Type B pancreatic cell (in vitro differentiated cells): Measurements from ENCODE around the gene RPN2. TPM values are rescaled to one million over a fixed set of nuclear protein-coding genes. Genes with fewer than 3 reads are reported as not detected.

Experiments
- DNase-seq: peaks from one replicate; pipeline ENCODE4 v3.0.0; 2021; ENCODE audit warnings: mixed read lengths; ENCODE audit not compliant: unreplicated experiment; ENCODE audit errors: extremely low spot score
- H3K27ac Mint-ChIP-seq: 2 replicates; pipeline ENCODE4 v1.8.0; 2021; ENCODE audit warnings: mild to moderate bottlenecking, mixed read lengths
- H3K27me3 Mint-ChIP-seq: 2 replicates; pipeline ENCODE4 v1.8.0; 2021; ENCODE audit warnings: mixed read lengths
- H3K36me3 Mint-ChIP-seq: 2 replicates; pipeline ENCODE4 v1.8.0; 2021; ENCODE audit warnings: mixed read lengths
- H3K4me1 Mint-ChIP-seq: one replicate; pipeline ENCODE4 v1.8.0; 2021; ENCODE audit warnings: mixed read lengths; ENCODE audit not compliant: unreplicated experiment
- H3K4me3 Mint-ChIP-seq: 2 replicates; pipeline ENCODE4 v1.8.0; 2021; ENCODE audit warnings: mild to moderate bottlenecking, mixed read lengths
- H3K9me3 Mint-ChIP-seq: 2 replicates; pipeline ENCODE4 v1.8.0; 2021; ENCODE audit warnings: mixed read lengths
- CTCF ChIP-seq: fragments of 200-600 bp; sonication (generic); conservative IDR thresholded peaks from 2 replicates; pipeline ENCODE4 v1.5.0; 2021; ENCODE audit warnings: antibody characterized with exemption, mild to moderate bottlenecking
- total RNA-seq: library from RNA; stranded (reverse); gene quantifications from 2 replicates; pipeline ENCODE4 v1.2.1, GENCODE V29; 2021; ENCODE audit warnings: low replicate concordance

RPN2 gene
- total RNA-seq, 1 donor from 2014 or later = 184 TPM

- TF ChIP-seq CTCF = no peak
- no peaks in the 10 kb centered on the region for H3K4me1 Mint-ChIP-seq
Measured at GRCh38 chr20:37163832-37164554, 15.1 kb upstream of the RPN2 start.

GRCh38 chr20:37165031-37165430, 14.1 kb upstream of the RPN2 start:
- Mint-ChIP-seq H3K4me1 (no peaks in the 10 kb centered on the region), H3K9me3 (no peaks in the 10 kb centered on the region), H3K4me3 (no peak overlapping the region), H3K36me3 (peaks cover 3% of the 10 kb centered on the region), H3K27me3 (peaks cover 3% of the 10 kb centered on the region), H3K27ac (no peak overlapping the region)
- no peak for DNase-seq
- no peak for TF ChIP-seq CTCF

More at GRCh38 chr20:37163832-37164554, 15.1 kb upstream of the RPN2 start:
- Mint-ChIP-seq H3K9me3 (no peaks in the 10 kb centered on the region), H3K27me3 (peaks cover 3% of the 10 kb centered on the region), H3K36me3 (peaks cover 3% of the 10 kb centered on the region), H3K4me3 (no peak overlapping the region), H3K27ac (no peak overlapping the region)
- no peak for DNase-seq

GRCh38 chr20:37166867-37167266, 12.3 kb upstream of the RPN2 start:
- no peak overlapping the region for H3K27ac Mint-ChIP-seq
- DNase-seq = no peak
- peaks cover 3% of the 10 kb centered on the region for H3K27me3 Mint-ChIP-seq
- H3K36me3 Mint-ChIP-seq = peaks cover 3% of the 10 kb centered on the region
- no peaks in the 10 kb centered on the region for H3K4me1 Mint-ChIP-seq
- H3K4me3 Mint-ChIP-seq = no peak overlapping the region
- TF ChIP-seq CTCF = no peak
- no peaks in the 10 kb centered on the region for H3K9me3 Mint-ChIP-seq

GRCh38 chr20:37172836-37173235, 6.3 kb upstream of the RPN2 start:
- H3K27me3 Mint-ChIP-seq = no peaks in the 10 kb centered on the region
- no peaks in the 10 kb centered on the region for H3K36me3 Mint-ChIP-seq
- no peak for TF ChIP-seq CTCF
- no peak overlapping the region for H3K4me3 Mint-ChIP-seq
- no peak for DNase-seq
- no peaks in the 10 kb centered on the region for H3K9me3 Mint-ChIP-seq
- H3K27ac Mint-ChIP-seq = no peak overlapping the region
- H3K4me1 Mint-ChIP-seq = no peaks in the 10 kb centered on the region

GRCh38 chr20:37179683-37180524, 774 bp downstream of the RPN2 start:
- Mint-ChIP-seq H3K36me3 (peaks cover 14% of the 10 kb centered on the region), H3K27me3 (no peaks in the 10 kb centered on the region), H3K27ac (peak overlapping the region; percentile 99)

More at GRCh38 chr20:37179683-37180524, 774 bp downstream of the RPN2 start:
- Mint-ChIP-seq H3K4me3 (peak overlapping the region; percentile 90), H3K9me3 (no peaks in the 10 kb centered on the region), H3K4me1 (peaks cover 26% of the 10 kb centered on the region)
- no peak for TF ChIP-seq CTCF
- no peak for DNase-seq
